ENCODE measurements around the gene SPTLC3.

SPTLC3 gene

GRCh38 chr20:13180986-13181889 is 172.5 kb downstream of the SPTLC3 start:
- no peaks in the 10 kb centered on the region for H3K36me3 ChIP-seq (ENCODE audit: control insufficient read depth, insufficient read depth, low read length)
- no peaks in the 10 kb centered on the region for H3K9me3 ChIP-seq (ENCODE audit: control insufficient read depth, low read length)
- H3K27ac ChIP-seq = no peak overlapping the region
- no peak overlapping the region for H3K4me2 ChIP-seq (ENCODE audit: low read length)
- no peak overlapping the region for H2AFZ ChIP-seq
- no peak overlapping the region for H3K9ac ChIP-seq
- no peaks in the 10 kb centered on the region for H3K27me3 ChIP-seq (ENCODE audit: control insufficient read depth, insufficient read depth, low read length)
- TF ChIP-seq CTCF (IDR thresholded peaks at IDR 0.05) = no peak
- H3K4me1 ChIP-seq = no peaks in the 10 kb centered on the region
- no peak overlapping the region for H3K4me3 ChIP-seq (ENCODE audit: low read depth, low read length)
- H3K79me2 ChIP-seq = no peaks in the 10 kb centered on the region

- no peak for TF ChIP-seq CTCF (IDR thresholded peaks at IDR 0.05)
- H3K9ac ChIP-seq = no peak overlapping the region
Observed at GRCh38 chr20:13183005-13183404, 174.2 kb downstream of the SPTLC3 start.

GRCh38 chr20:13186043-13186774 is 177.4 kb downstream of the SPTLC3 start:
- no peaks in the 10 kb centered on the region for H3K4me1 ChIP-seq
- H3K9me3 ChIP-seq (ENCODE audit: control insufficient read depth, low read length) = no peaks in the 10 kb centered on the region
- H3K27ac ChIP-seq = no peak overlapping the region
- TF ChIP-seq CTCF (IDR thresholded peaks at IDR 0.05) = no peak
- no peaks in the 10 kb centered on the region for H3K36me3 ChIP-seq (ENCODE audit: control insufficient read depth, insufficient read depth, low read length)
- H3K27me3 ChIP-seq (ENCODE audit: control insufficient read depth, insufficient read depth, low read length) = no peaks in the 10 kb centered on the region
- H3K4me3 ChIP-seq (ENCODE audit: low read depth, low read length) = no peak overlapping the region
- no peak overlapping the region for H3K4me2 ChIP-seq (ENCODE audit: low read length)
- no peak overlapping the region for H3K9ac ChIP-seq
- no peak overlapping the region for H2AFZ ChIP-seq
- no peaks in the 10 kb centered on the region for H3K79me2 ChIP-seq

More at GRCh38 chr20:13183005-13183404, 174.2 kb downstream of the SPTLC3 start:
- Histone ChIP-seq H2AFZ (no peak overlapping the region), H3K9me3 (ENCODE audit: control insufficient read depth, low read length) (no peaks in the 10 kb centered on the region), H3K27ac (no peak overlapping the region), H3K4me3 (ENCODE audit: low read depth, low read length) (no peak overlapping the region), H3K36me3 (ENCODE audit: control insufficient read depth, insufficient read depth, low read length) (no peaks in the 10 kb centered on the region), H3K27me3 (ENCODE audit: control insufficient read depth, insufficient read depth, low read length) (no peaks in the 10 kb centered on the region), H3K4me2 (ENCODE audit: low read length) (no peak overlapping the region), H3K79me2 (no peaks in the 10 kb centered on the region), H3K4me1 (no peaks in the 10 kb centered on the region)

- no peak for TF ChIP-seq CTCF (IDR thresholded peaks at IDR 0.05)
- Histone ChIP-seq H3K27ac (no peak overlapping the region), H3K4me3 (ENCODE audit: low read depth, low read length) (no peak overlapping the region), H2AFZ (no peak overlapping the region), H3K27me3 (ENCODE audit: control insufficient read depth, insufficient read depth, low read length) (no peaks in the 10 kb centered on the region), H3K9me3 (ENCODE audit: control insufficient read depth, low read length) (no peaks in the 10 kb centered on the region), H3K36me3 (ENCODE audit: control insufficient read depth, insufficient read depth, low read length) (no peaks in the 10 kb centered on the region), H3K4me1 (no peaks in the 10 kb centered on the region), H3K4me2 (ENCODE audit: low read length) (no peak overlapping the region), H3K79me2 (no peaks in the 10 kb centered on the region), H3K9ac (no peak overlapping the region)
Observed at GRCh38 chr20:13187899-13188298, 179.1 kb downstream of the SPTLC3 start.
